Right ventricle myocardium superior (tissue), 1 donor: ENCODE data around the gene GLDC. TPM values are rescaled to one million over a fixed set of nuclear protein-coding genes. Genes with fewer than 3 reads are reported as not detected.
"Not testable (repeated sequence)": the region's sequence is repeated elsewhere in the genome, so short reads cannot be mapped to it uniquely, and the experiment has no call there.

Experiments
- ATAC-seq: fragments of 200-7000 bp; cut with Tn5 transposase; one replicate; pipeline ENCODE4 v1.9.1; 2020; ENCODE audit warnings: mild to moderate bottlenecking; ENCODE audit not compliant: poor library complexity
- DNase-seq: peaks from one replicate; pipeline ENCODE4 v3.0.0-alpha.2; 2020
- intact Hi-C: fragments of 100-400 bp; cut with DNase I; formaldehyde crosslinking; loops from one replicate; pipeline ENCODE4 v1.11.2; 2022
- total RNA-seq: library from RNA; stranded (reverse); fragmentation: NEBNext Ultra II Directional; extraction: Animal tissue kit (Norgen Biotek cat#: 25700); gene quantifications from one replicate; pipeline ENCODE4 v1.2.1, GENCODE V29; 2021
- donor health status: DM: no; HTN: yes; CAD: no; lungs with severe emphysema.

Gene GLDC
- total RNA-seq, 1 donor from 2014 or later: not detected

GRCh38 chr9:6632516-6633183 lies 12.9 kb downstream of the GLDC start:
- intact Hi-C loops: no loop called here
- no peak for ATAC-seq
- DNase-seq: no peak

- ATAC-seq: no peak
- no peak for DNase-seq
- intact Hi-C loops: no loop called here
These were observed 14.4 kb downstream of the GLDC start for GRCh38 chr9:6631207-6631512.

DNA sequence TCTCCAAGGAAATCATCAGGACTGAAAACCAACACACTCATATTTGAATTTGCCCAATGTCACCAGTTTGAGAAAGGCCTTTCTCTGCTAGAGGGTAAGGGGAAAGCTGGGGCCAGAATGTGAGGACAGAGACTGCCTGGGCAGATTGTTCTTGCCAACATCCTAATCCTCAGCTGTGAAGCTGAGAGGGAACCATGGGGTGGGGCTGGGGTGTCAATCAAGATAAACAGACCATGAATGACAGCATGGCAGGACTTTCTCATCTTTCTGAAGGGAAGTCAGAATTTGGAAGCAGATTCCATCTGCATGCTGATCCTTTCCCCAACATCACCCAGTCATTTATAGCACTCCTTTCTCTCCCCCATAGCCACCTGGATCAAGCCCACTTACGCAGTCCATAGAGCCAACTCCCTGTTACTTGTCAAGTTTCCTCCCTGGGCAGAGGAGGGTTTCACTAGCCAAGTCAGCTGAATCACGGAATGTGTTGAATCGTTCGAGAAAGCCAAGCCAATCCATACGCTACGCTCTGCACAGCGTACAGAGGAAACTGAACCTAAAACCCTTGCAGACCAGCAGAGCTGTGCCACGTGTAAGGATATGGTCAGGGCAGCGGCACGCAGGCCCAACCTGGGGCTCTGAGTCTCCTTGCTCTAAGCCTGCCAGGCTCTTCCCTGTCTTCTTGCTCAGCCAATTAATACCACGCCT lies 14.9 kb downstream of the GLDC start:
- ATAC-seq (no peak), DNase-seq (no peak)
- intact Hi-C loops: no loop called here

DNA sequence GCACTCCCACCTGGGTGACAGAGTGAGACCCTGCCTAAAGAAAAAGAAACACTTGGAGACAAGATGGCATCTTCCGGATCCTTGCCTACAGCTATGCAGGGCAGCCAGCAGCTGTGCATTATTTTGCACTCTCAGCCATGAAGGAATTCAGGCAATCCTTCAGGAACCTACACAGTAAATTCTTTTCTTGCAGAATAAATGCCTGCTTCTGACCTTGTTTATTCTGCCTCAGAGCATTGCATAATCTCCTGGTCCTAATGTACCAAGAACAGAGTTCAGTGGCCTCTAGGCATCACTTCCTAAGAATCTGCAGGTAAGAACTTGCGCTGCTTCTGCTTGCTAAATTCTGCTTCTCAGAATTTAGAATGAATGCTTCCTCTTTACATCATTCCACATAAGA lies 16.8 kb downstream of the GLDC start:
- DNase-seq (no peak), ATAC-seq (no peak)
- intact Hi-C loops: no loop called here

DNA sequence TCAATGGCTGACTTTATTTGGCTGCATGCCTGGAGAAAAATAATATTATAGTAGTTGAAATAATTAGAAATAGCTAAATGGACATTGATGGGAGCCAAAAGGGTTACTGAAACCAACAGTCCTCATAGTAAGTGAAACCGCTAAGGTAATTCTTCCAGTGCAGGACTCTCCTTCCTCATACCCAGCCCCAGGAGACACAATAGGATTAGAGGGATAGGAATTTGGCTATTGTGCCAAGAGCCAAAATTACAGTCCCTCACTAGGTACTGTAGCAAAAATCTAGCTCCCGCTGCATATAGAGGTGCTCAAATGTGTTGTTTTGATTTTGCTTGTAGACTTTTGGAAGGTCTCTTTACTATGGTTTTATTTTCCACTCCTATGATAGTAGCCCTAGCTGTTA lies 20.2 kb downstream of the GLDC start:
- intact Hi-C loops: no loop called here
- no peak for ATAC-seq
- DNase-seq: no peak

GRCh38 chr9:6622784-6623183 lies 22.7 kb downstream of the GLDC start:
- intact Hi-C loops, ATAC-seq, DNase-seq: not testable (repeated sequence)

GRCh38 chr9:6620796-6621195 lies 24.7 kb downstream of the GLDC start:
- no peak for ATAC-seq
- DNase-seq: no peak
- intact Hi-C loops: no loop called here

GRCh38 chr9:6620353-6620752 lies 25.2 kb downstream of the GLDC start:
- intact Hi-C loops: no loop called here
- DNase-seq (no peak), ATAC-seq (no peak)

- DNase-seq: no peak
- intact Hi-C loops: no loop called here
- no peak for ATAC-seq
These were observed 25.6 kb downstream of the GLDC start for GRCh38 chr9:6619909-6620308.

GRCh38 chr9:6616951-6617602 lies 28.5 kb downstream of the GLDC start:
- ATAC-seq (no peak), DNase-seq (no peak)
- intact Hi-C loops: no loop called here

DNA sequence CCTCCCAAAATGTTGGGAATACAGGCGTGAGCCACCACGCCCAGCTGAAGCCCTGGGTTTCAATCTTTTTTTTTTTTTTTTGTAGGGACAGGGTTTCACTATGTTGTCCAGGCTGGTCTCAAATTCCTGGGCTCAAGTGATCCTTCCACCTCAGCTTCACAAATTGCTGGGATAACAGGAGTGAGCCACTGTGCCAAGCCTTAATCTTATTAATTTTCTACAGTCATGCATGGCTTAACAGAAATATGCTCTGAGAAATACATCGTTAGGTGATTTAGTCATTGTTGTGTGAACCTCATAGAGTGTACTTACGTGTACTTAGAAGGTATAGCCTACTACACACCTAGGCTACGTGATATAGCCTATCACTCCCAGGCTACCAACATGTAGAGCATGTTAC lies 31.0 kb downstream of the GLDC start:
- ATAC-seq (no peak), DNase-seq (no peak)
- intact Hi-C loops: no loop called here

GRCh38 chr9:6611865-6612264 lies 33.7 kb downstream of the GLDC start:
- no peak for DNase-seq
- no peak for ATAC-seq
- intact Hi-C loops: no loop called here

DNA sequence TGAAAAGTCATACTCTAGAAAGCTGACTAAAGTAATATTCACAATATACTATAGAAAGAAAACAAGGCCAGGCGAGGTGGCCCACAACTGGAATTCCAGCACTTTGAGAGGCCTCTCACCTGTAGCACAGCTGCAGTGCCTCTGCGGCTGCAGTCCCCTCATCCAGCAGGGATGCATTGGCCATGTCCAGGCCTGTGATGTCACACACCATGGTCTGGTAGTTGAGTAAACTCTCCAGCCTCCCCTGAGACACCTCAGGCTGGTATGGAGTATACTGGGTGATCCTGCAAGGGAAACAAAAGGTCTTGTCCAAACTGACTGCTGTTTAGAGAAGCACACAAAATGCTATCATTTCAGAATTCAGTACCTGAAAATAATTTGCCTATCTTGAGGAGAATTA lies 35.5 kb downstream of the GLDC start:
- DNase-seq (no peak), ATAC-seq (no peak)
- intact Hi-C loops: no loop called here

DNA sequence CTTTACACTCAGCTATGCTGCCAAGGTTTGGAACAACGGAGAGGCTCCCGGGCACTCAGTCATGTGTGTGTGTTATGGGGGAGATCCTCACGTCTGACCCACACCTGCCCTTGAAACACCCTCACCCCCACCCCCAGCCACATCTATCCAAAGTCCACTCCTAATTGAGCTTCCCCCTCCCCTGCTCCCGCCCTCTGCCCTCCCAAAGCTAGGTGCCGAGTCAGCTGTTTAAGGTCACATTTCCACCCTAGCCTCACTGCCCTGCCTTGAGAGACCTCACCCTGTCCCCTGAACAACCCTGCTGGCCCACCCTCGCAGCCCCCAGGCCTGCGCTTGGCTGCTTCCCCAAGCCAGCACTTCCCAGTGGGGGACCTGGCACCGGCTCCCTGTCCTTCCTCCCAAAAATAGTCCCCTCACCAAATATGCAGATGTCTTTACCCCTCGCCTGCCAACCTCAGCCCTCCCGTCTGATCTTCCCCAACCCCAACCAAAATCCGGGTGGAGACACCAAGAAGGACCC lies 36.0 kb downstream of the GLDC start:
- DNase-seq (no peak), ATAC-seq (no peak)
- intact Hi-C loops: no loop called here

DNA sequence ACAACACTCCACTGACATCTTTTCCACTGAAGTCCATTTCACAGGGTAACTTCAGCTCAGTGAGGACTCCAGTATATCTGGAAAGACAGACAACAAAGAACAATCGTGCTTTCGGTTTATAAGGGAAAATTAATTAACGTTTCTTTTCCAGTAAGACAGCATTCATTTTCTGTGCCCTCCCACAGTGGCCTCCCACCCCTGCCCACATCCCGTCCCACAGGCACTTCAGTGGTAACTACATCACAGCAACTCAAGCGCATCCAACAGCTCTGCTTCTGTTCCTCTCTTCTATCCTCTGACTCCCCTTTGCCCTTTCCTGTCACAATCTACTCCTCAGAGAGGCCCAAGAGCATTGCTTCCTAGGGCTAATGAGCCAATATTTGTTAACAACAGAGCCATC lies 40.3 kb downstream of the GLDC start:
- intact Hi-C loops: no loop called here
- DNase-seq (no peak), ATAC-seq (no peak)

- no peak for ATAC-seq
- intact Hi-C loops: no loop called here
These were observed 45.1 kb downstream of the GLDC start for GRCh38 chr9:6600426-6600825.

GRCh38 chr9:6600006-6600405 lies 45.5 kb downstream of the GLDC start:
- intact Hi-C loops: no loop called here

More at GRCh38 chr9:6600426-6600825, 45.1 kb downstream of the GLDC start:
- no peak for DNase-seq

DNA sequence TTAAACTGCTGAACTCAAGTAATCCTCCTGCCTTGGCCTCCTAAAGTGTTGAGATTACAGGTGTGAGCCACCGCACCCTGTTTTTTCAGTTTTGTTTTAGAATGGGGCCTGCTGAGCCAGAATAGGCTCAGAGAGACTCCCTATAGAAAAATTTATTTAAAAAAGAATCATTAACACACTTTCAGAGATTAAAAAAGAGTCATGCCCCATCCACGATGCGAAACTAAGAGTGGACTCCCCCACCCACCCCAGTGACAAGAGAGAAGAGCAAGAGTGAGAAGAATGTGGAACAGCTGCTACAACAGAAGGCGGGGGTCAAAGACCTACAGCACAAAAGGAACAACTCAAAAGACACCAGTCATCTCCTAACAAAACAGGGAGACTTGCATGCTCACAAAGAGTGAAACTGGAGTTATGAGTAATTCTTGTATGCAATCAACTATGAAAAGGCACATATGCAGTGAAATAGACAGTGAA lies 47.2 kb downstream of the GLDC start:
- intact Hi-C loops: no loop called here
- DNase-seq: no peak
- no peak for ATAC-seq

More at GRCh38 chr9:6600006-6600405, 45.5 kb downstream of the GLDC start:
- no peak for DNase-seq
- no peak for ATAC-seq

DNA sequence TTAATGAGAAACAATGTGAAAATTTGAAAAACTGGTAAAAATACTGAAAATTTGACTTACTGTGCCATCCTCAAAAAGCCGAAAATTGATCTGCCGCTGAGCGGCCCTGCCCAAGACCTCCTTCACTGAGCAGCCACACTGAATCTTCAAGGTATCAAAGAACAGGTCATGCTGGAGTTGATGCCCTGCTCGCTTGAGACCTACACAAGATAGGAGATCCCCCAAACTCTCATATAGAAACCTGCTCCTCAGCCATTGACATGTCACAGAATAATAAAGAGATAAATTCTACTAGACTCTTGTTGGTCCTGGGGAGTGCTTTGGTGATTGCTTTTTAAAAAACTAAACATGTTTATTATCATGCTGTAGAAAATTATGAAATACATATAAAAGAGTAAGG lies 52.7 kb downstream of the GLDC start:
- DNase-seq (no peak), ATAC-seq (no peak)
- intact Hi-C loops: no loop called here

GRCh38 chr9:6592231-6592630 lies 53.3 kb downstream of the GLDC start:
- DNase-seq: no peak
- intact Hi-C loops: no loop called here
- no peak for ATAC-seq
